DMS53 treated with DMSO at 0.1 percent for 48 hours (cell line): ENCODE measurements around the gene CLPTM1L.
"Not testable (repeated sequence)": the region's sequence is repeated elsewhere in the genome, so short reads cannot be mapped to it uniquely, and the experiment has no call there.

ENCODE experiments used
- DNase-seq: peaks from one replicate; lab custom pipeline; 2025; ENCODE audit not compliant: unreplicated experiment; lab: John Stamatoyannopoulos, UW

CLPTM1L gene

GRCh38 chr5:1342711-1343110 is 2.2 kb downstream of the CLPTM1L start:
- not testable (repeated sequence) for DNase-seq

- no peak for DNase-seq
Measured at GRCh38 chr5:1342268-1342667, 2.6 kb downstream of the CLPTM1L start.

- no peak for DNase-seq
Measured at GRCh38 chr5:1341863-1342262, 3.0 kb downstream of the CLPTM1L start.

DNA sequence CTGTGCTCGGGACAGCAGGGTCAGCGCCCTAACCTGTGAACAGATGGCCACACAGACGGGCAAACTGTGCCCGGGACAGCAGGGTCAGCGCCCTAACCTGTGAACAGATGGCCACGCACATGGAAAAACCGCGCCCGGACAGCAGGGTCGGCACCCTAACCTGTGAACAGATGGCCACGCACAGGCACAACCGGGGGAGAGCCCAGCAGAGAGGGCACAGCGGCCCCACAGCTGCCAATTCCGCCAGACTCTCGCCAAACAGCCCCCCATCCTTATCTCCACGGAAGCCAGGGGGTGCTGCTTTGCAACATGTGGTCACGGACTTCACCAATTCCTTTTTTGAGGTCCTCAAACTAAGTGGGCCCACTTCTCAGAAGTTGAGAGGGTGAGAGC is 5.1 kb downstream of the CLPTM1L start:
- DNase-seq, result not testable (repeated sequence)

- DNase-seq, result not testable (repeated sequence)
Measured at GRCh38 chr5:1339139-1339817, 5.6 kb downstream of the CLPTM1L start.

DNA sequence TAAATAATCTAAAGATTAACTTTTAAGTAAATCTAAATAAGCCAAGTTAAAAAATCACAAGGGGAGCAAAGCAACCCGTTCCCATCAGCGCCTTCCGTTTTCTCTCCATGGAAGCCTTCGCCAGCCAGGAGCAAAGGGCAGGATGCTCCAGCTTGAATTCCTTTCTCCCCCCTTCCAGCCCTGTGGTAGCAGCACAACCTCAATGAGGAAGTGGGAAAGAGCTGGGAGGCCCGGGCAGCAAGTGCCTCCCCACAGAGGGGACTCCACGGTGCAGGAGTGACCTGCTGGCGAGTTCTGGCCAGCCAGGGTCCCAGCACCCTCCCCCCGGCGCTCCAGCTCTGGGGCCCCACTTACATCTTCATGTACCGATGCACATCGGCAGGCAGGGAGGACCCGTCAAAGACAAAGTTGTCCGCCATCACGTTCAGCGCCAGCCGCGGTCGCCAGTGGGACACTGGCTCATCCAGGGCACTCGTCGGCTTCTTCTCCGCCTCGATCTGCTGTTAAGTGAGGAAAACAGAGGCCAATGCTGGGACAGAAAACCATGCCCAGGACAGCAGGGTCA is 6.3 kb downstream of the CLPTM1L start:
- no peak for DNase-seq

GRCh38 chr5:1338196-1338490 is 6.8 kb downstream of the CLPTM1L start:
- DNase-seq, result no peak

GRCh38 chr5:1337489-1338195 is 7.3 kb downstream of the CLPTM1L start:
- DNase-seq, result no peak

DNA sequence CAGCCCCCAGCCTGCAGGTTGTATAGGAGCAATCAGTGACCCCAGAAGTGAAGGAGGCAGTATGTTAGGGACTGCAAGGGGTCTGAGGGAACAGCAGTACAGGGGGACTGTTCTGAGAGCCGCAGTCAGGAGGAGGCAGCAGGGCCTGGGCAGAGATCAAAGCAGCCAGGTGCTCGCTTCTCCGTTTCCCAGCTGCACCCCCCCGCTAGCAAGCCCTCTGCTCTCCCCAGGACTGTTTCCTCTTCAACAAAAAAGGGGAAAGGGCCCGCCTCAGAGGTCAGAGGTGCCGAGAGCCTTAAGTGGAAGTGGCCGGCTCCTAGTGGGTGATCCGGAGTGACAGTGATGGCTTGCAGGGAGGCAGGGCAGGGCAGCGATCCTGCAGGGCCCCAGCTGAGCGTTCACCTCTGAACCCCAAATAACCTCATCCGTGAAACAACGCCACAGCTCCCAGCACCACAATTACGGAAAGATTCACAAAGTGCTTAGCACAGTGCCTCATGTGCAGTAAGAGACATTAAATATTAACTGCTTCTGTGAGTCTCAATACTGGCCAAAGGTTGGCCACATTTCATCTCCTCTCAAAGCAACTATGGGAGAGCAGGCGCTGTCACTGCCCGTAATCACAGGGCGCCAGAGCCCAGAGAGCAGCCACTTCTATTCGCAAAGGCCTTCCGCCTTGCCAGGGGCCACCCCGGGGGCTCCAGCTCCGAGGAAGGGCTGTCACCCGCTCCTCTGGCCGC is 8.0 kb downstream of the CLPTM1L start:
- no peak for DNase-seq

GRCh38 chr5:1336106-1336561 is 8.8 kb downstream of the CLPTM1L start:
- DNase-seq, result no peak

DNA sequence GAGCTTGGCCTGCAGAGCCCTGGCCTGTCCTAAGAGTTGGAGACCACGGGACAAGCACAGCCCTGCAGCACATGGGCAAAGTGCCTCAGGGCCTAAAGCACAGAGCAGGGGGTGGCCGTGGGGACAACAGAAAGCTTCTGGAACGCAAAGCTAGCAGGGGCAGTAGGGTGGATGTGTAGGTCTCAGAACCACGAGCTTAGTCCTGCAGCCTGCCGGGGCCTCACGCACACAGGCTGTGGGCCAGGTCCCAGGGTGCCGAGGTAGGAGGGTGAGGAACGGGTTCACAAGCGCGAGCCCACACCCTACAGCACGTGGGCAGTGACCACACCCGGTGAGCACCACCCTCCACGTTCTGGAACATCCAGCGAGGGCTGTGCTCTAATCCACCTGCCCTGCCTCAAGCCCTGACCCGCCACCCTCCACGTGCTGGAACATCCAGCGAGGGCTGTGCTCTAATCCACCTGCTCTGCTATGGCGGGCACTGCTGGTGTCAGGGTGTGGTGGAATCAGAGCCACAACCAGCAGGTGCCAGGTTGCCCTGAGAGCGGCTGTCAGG is 9.3 kb downstream of the CLPTM1L start:
- no peak for DNase-seq

DNA sequence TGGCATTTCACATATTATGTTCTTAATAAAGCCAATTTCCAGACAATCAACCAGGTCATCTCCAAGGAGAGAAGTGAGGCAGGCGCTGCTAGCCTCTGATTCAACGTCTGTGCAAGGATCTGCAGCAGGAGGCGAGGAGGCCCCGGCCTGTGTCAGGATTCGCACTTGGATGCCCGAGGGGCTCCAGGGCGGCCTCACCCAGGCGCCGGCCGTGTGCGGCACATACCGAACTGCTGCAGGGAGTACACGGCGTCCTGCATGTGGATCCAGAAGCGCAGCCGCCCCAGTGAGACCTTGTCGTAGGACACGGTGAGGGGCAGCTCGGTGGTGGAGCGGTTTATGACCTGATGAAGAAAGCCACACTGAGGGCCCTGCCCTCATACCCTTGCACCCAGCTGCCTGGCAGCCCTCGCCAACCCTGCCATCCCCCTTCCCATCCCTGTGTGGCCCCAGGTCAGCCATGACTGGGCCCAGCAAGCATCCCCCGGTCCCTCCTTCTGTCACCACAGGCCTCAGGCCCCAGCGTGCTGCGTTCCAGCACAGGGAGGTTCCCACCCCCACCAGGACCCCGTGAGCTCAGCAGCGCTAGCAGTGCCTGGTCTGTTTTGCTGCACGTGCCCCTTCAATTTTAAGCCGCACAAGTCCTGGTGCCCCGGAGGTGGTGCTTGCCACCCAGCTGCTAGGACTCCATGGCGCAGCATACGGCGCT is 9.9 kb downstream of the CLPTM1L start:
- DNase-seq, result no peak

- no peak for DNase-seq
Measured at GRCh38 chr5:1333986-1334385, 10.9 kb downstream of the CLPTM1L start.

DNA sequence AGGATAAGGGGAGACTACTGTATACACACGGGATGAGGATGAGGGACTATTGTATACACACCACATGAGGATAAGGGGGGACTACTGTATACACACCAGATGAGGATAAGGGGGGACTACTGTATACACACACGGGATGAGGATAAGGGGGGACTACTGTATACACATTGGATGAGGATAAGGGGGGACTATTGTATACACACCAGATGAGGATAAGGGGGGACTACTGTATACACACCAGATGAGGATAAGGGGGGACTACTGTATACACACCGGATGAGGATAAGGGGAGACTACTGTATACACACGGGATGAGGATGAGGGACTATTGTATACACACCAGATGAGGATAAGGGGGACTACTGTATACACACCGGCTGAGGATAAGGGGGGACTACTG is 11.6 kb downstream of the CLPTM1L start:
- not testable (repeated sequence) for DNase-seq

- DNase-seq, result no peak
Measured at GRCh38 chr5:1332461-1333001, 12.4 kb downstream of the CLPTM1L start.

DNA sequence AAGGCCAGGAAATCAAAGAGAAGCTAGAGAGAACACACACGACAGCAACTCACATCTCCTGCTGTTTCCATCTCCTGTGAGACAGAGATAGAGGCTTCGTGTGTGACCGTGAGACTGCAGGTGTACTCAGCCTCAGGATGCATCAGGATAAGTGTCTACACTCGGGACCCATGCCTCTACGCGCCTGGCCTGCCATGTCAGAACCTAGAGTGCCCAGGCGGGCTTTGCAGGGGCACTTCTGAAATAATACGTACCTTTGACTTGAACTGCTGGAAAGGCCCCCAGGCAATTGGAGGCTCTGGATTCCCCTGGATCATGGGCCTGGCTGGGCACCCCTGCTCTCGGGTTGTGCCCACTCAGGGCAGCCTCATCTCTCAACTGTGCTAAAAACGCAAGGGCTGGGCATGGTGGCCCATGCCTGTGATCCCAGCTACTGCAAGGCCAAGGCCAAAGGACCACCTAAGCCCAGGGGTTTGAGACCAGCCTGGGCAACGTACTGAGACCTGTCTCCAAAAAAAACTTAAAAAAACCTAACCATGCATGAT is 13.0 kb downstream of the CLPTM1L start:
- no peak for DNase-seq

DNA sequence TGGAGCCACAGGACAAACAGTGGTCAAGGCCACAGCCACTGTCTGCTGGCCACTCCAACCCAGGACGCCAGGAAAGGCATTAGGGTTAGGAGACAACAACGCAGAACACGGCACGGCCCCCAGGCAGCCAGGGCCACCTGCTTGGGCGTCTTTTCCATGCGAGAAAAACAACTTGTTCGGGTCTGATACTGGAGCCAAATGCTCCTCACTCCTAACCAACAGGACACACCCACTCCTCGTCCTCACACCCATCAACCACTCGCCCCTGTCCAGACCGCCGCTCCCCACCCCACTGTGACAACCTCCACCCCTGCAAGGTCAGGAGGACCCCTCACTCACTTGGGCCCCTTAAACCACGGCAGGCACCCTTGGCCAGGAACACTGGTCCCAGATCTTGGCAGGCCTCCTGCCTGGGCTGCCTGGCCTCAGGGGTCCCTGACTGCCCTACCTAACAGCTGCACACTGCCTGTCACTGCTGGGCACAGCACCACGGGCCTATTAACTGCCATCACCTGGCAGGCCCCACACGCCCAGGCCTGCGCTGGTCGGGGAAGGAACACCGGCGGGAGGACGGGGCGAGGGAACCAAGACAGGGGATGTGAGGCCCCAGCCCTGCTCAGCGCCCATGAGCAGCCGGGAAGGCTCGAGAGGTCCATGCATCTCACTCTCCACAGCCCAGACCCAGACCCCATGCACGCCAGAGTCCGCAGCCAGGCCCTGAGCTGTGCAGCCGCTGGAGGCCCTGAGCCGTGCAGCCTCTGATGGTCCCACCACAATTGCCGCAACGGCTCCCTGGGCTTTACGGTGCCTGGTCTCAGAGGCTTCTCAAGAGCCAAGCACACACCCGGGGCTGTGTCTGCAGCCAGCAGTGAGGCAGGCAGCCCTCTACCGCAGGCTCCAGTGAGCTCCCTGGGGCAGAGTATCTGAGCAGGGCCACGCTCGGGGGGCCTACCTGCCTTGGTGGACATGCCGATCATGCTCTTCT is 13.8 kb downstream of the CLPTM1L start:
- DNase-seq, result no peak

GRCh38 chr5:1330146-1330846 is 14.6 kb downstream of the CLPTM1L start:
- DNase-seq, result no peak
